Endothelial cell of umbilical vein (primary cell): ENCODE data around the gene ZNF263. TPM values are rescaled to one million over a fixed set of nuclear protein-coding genes. Genes with fewer than 3 reads are reported as not detected.

Experiments used
- BruUV-seq: library from RNA; stranded (reverse); fragments of 400-500 nt; replicated peaks from 2 replicates; lab custom pipeline; 2021; lab: Mats Ljungman, UMichigan
- CTCF ChIA-PET: fragments of 300-600, 350-600 bp; sonication (Branson Sonifier 250); formaldehyde crosslinking; loops from one replicate; lab custom pipeline; 2021; ENCODE audit warnings: antibody characterized with exemption, inconsistent platforms; lab: Charles Lee
- POLR2A ChIA-PET: fragments of 300-600, 350-600 bp; sonication (Branson Sonifier 250); formaldehyde crosslinking; loops from one replicate; lab custom pipeline; 2021; ENCODE audit warnings: antibody characterized with exemption, inconsistent platforms; lab: Charles Lee
- DNase-seq: peaks from one replicate; pipeline ENCODE4 v3.0.0-alpha.2; 2011; ENCODE audit warnings: low read depth, low spot score
- FAIRE-seq: peaks from 2 replicates; lab custom pipeline; 2011; peaks lifted over from hg19 to GRCh38; lab: Jason Lieb, UNC
- H2AFZ ChIP-seq: 2 replicates; pipeline ENCODE4 v1.6.0; 2012; ENCODE audit warnings: low read depth, low read length, control low read depth, inconsistent platforms
- H3K27ac ChIP-seq: 2 replicates; pipeline ENCODE4 v1.5.1; 2011; ENCODE audit warnings: low read depth, mild to moderate bottlenecking, control low read depth, low read length, moderate library complexity; ENCODE audit not compliant: insufficient read depth
- H3K27me3 ChIP-seq, 2 experiments: 2 replicates each; pipeline versions ENCODE4 v1.6.0 to v1.6.1; 2011; ENCODE audit warnings: low read length in 2 of 2, mixed read lengths in 1 of 2; ENCODE audit not compliant: control insufficient read depth in 2 of 2, insufficient read depth in 2 of 2
- H3K36me3 ChIP-seq, 2 experiments: 2 replicates in 1 of 2; 3 replicates in 1 of 2; pipeline ENCODE4 v1.5.1; 2011; ENCODE audit warnings: low read length in 2 of 2, mild to moderate bottlenecking in 1 of 2, moderate library complexity in 1 of 2; ENCODE audit not compliant: control insufficient read depth in 2 of 2, insufficient read depth in 2 of 2; ENCODE audit errors: extremely low read depth in 1 of 2
- H3K4me1 ChIP-seq: 3 replicates; pipeline ENCODE4 v1.5.1; 2011; ENCODE audit warnings: mild to moderate bottlenecking, low read length; ENCODE audit not compliant: control insufficient read depth, insufficient read depth; ENCODE audit errors: extremely low read depth
- H3K4me2 ChIP-seq: 2 replicates; pipeline ENCODE4 v1.6.1; 2011; ENCODE audit warnings: low read length, control low read depth, mixed read lengths; ENCODE audit not compliant: insufficient read depth
- H3K4me3 ChIP-seq, 3 experiments: fragments of 200-600 bp in 1 of 3; sonication (generic), shearing (Covaris generic) in 1 of 3; replicated peaks in 1 of 3; 2 replicates each; pipeline ENCODE4 v1.5.1; 2011 to 2016; ENCODE audit warnings: control low read depth in 3 of 3, low read length in 3 of 3, mild to moderate bottlenecking in 2 of 3, inconsistent platforms in 1 of 3, low read depth in 1 of 3, moderate library complexity in 1 of 3; ENCODE audit not compliant: insufficient read depth in 1 of 3
- H3K79me2 ChIP-seq: 2 replicates; pipeline ENCODE4 v1.6.0; 2012; ENCODE audit warnings: low read length, inconsistent platforms; ENCODE audit not compliant: control insufficient read depth, insufficient read depth
- H3K9ac ChIP-seq: replicated peaks from 2 replicates; pipeline ENCODE3; 2011; ENCODE audit warnings: low read length, control low read depth; ENCODE audit not compliant: insufficient read depth; ENCODE audit errors: extremely low read depth
- H3K9me1 ChIP-seq: replicated peaks from 3 replicates; pipeline ENCODE4 v1.6.0; 2011; ENCODE audit warnings: mild to moderate bottlenecking, low read length; ENCODE audit not compliant: control insufficient read depth, insufficient read depth; ENCODE audit errors: extremely low read depth
- H3K9me3 ChIP-seq: replicated peaks from 2 replicates; pipeline ENCODE4 v1.5.1; 2012; ENCODE audit warnings: low read length, inconsistent platforms; ENCODE audit not compliant: control insufficient read depth, insufficient read depth
- H4K20me1 ChIP-seq: replicated peaks from 2 replicates; pipeline ENCODE3; 2011; ENCODE audit warnings: mild to moderate bottlenecking, low read length; ENCODE audit not compliant: control insufficient read depth, insufficient read depth; ENCODE audit errors: extremely low read depth
- CTCF ChIP-seq, 2 donors: IDR thresholded peaks; 1 replicate in 1 of 2; 2 replicates in 1 of 2; pipeline ENCODE4 v1.5.1; 2011; ENCODE audit warnings: low read length in 2 of 2, mild to moderate bottlenecking in 2 of 2, moderate library complexity in 2 of 2, control low read depth in 1 of 2, inconsistent platforms in 1 of 2, low read depth in 1 of 2; ENCODE audit not compliant: insufficient read depth in 1 of 2; ENCODE audit errors: extremely low read depth in 1 of 2
- EZH2 ChIP-seq: IDR thresholded peaks from 2 replicates; pipeline ENCODE4 v1.6.1; 2012; ENCODE audit warnings: borderline replicate concordance, low read depth, mild to moderate bottlenecking, moderate library complexity, low read length, inconsistent platforms; ENCODE audit not compliant: severe bottlenecking
- MAX ChIP-seq: IDR thresholded peaks from 2 replicates; pipeline ENCODE4 v1.6.1; 2011; ENCODE audit not compliant: insufficient read depth, insufficient read length
- MYC ChIP-seq: IDR thresholded peaks from one replicate; pipeline ENCODE4 v1.6.1; 2011; ENCODE audit warnings: mild to moderate bottlenecking, low read depth, low read length
- POLR2A ChIP-seq: IDR thresholded peaks from 2 replicates; pipeline ENCODE4 v1.6.1; 2012; ENCODE audit warnings: low read depth, mild to moderate bottlenecking, control low read depth, low read length
- dilution Hi-C: fragments of 300-500 bp; cut with MboI; formaldehyde crosslinking; loops from one replicate; pipeline ENCODE4 v1.15.0; 2019; ENCODE audit warnings: low sequenced_read_pairs; ENCODE audit not compliant: extremely low pct_ligation_motif_present
- intact Hi-C: fragments of 100-400 bp; cut with micrococcal nuclease; formaldehyde crosslinking; loops from one replicate; pipeline ENCODE4 v1.10.0; 2022
- polyA plus RNA-seq, 4 experiments: library from polyadenylated mRNA; depleted of rRNA in 3 of 4; stranded (reverse) in 3 of 4; unstranded in 1 of 4; fragments of >200 nt; gene quantifications; 2 replicates each; pipeline versions ENCODE4 v1.2.1 to v1.2.3, GENCODE V29; 2011 to 2012; ENCODE audit warnings: missing spikeins in 1 of 4
- total RNA-seq: library from RNA; stranded (reverse); gene quantifications from 2 replicates; pipeline ENCODE4 v1.2.3, GENCODE V29; 2021

Gene ZNF263
- total and polyA plus RNA-seq, 2 donors (not counting 3 experiments of a cell fraction or from before 2014, with no cell fraction given), result 10.9 to 20.8 TPM

- FAIRE-seq (no peak), DNase-seq (no peak)
- peak overlapping the region; percentile 81 for H2AFZ ChIP-seq
- H3K4me3 ChIP-seq, result peak overlapping the region; percentile 49 to 58 (median 55)
- H3K9ac ChIP-seq, result peak overlapping the region; percentile 89
- CTCF ChIA-PET, result no interaction called here
- peaks cover 12 to 13% of the 10 kb centered on the region in 2 experiments for H3K36me3 ChIP-seq
- H4K20me1 ChIP-seq, result no peaks in the 10 kb centered on the region
- peak overlapping the region; percentile 79 for H3K27ac ChIP-seq
- TF ChIP-seq POLR2A (no peak), MAX (no peak), MYC (no peak), EZH2 (no peak), CTCF (IDR thresholded peaks at IDR 0.05; ENCODE audit: extremely low read depth in 1 of 2, insufficient read depth in 1 of 2, low read depth in 1 of 2, low read length in 2 of 2) (no peak)
- no peaks in the 10 kb centered on the region for H3K9me3 ChIP-seq
- dilution Hi-C loops (no loop called here), intact Hi-C loops (loop anchor here (2.0 kb wide), 1 partner anchor 44 kb away; no protein-coding TSS in a partner anchor)
- H3K4me1 ChIP-seq, result peaks cover 13% of the 10 kb centered on the region
- BruUV-seq, result no TSS peak
- peak overlapping the region; percentile 91 for H3K4me2 ChIP-seq
- no peaks in the 10 kb centered on the region for H3K27me3 ChIP-seq
- H3K79me2 ChIP-seq, result peaks cover 14% of the 10 kb centered on the region
- POLR2A ChIA-PET, result interaction anchor here (0.6 kb wide), 1 partner anchor 10 kb away, joined by 7 read pairs; no protein-coding TSS in a partner anchor
- no peaks in the 10 kb centered on the region for H3K9me1 ChIP-seq
Observed at GRCh38 chr16:3234543-3234856, 48.8 kb upstream of the ZNF263 start.
